Measurements from ENCODE around the gene APBA2.

DNA sequence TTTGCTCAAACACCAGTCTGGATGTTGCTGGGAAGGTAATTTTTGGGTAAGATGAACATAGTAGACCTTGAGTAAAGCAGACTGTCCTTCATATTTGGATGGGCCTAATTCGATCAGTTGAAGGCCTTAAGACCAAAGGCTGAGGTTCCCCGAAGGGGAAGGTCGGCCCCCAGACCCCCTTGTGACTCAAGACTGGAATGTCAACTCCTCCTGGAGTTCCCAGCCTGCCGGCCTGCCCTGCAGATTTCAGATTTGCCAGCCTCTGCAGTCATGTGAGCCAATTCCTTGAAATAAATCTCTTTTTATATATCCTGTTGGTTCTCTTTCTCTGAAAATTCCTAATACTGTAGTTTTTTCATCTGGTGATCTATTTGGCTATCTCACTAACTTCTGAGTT is 146.5 kb downstream of the APBA2 start:
- no peak for TF ChIP-seq POLR2A (IDR thresholded peaks at IDR 0.05)
- TF ChIP-seq, protein P1, sequence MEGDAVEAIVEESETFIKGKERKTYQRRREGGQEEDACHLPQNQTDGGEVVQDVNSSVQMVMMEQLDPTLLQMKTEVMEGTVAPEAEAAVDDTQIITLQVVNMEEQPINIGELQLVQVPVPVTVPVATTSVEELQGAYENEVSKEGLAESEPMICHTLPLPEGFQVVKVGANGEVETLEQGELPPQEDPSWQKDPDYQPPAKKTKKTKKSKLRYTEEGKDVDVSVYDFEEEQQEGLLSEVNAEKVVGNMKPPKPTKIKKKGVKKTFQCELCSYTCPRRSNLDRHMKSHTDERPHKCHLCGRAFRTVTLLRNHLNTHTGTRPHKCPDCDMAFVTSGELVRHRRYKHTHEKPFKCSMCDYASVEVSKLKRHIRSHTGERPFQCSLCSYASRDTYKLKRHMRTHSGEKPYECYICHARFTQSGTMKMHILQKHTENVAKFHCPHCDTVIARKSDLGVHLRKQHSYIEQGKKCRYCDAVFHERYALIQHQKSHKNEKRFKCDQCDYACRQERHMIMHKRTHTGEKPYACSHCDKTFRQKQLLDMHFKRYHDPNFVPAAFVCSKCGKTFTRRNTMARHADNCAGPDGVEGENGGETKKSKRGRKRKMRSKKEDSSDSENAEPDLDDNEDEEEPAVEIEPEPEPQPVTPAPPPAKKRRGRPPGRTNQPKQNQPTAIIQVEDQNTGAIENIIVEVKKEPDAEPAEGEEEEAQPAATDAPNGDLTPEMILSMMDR (IDR thresholded peaks at IDR 0.05): no peak
